CD4-positive, alpha-beta T cell treated with Interleukin-4 for 4 hours (primary cell): ENCODE results near the gene GNA14.
"Not testable (repeated sequence)": the region's sequence is repeated elsewhere in the genome, so short reads cannot be mapped to it uniquely, and the experiment has no call there.

Source experiments
- DNase-seq: peaks from one replicate; pipeline ENCODE4 v3.0.0-alpha.2; 2020

Gene GNA14

DNA sequence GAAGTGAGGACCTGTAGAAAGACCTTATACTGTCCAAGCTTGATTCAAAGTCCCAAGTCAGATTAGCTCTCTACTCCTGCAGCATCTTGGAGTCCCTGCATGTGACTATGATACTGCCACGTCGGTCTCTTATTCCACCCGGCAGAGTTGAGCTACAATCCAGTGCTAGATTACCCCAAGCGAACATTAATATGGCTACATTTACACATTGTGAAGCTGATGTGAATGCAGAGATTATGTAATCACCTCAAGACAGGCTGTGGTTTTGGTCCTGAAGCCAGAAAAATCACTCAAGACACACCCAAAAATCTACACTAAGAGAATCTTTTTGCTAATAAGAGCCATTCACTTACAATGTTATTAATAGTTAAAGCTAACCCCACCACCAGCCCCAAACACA, 116.7 kb downstream of the GNA14 start:
- no peak for DNase-seq

DNA sequence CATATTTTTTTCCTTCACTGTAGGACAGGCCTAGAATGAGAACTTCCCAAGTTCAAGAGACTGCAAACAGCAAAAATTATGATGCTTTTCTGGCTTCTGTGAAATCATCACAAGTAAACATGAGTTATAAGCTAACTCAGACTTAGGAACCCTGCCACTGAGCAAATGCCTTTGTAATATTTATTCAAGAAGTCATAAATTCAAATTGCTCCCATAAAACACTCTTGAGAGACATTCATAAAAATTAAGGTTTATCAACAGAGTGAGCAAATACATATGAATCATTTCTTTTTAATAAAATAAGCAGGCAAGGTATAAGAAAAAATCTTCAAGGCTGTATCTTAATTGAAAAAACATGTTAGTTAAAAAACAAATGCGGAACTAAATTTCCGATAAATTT, 124.2 kb downstream of the GNA14 start:
- no peak for DNase-seq

DNA sequence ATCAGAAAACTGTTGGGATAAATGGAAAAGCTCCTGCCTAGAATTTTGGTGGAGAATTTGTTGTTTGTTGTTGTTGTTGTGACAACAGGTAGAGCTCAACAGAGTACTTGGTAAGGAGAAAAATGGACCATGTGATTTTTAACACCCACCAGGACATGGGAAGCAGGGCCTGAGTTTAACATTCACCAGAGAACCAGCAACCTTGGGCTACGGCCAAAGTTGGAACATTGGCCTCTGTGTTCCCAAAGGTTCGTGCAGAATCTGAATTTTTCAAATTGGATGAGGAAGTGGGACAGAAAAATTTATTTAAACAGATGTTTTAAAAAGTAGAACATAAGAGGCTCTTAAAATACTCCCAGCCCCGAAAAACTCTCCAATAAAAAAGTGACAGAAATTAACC, 127.0 kb downstream of the GNA14 start:
- no peak for DNase-seq

GRCh38 chr9:77518688-77519087, 129.4 kb downstream of the GNA14 start:
- DNase-seq, result no peak

DNA sequence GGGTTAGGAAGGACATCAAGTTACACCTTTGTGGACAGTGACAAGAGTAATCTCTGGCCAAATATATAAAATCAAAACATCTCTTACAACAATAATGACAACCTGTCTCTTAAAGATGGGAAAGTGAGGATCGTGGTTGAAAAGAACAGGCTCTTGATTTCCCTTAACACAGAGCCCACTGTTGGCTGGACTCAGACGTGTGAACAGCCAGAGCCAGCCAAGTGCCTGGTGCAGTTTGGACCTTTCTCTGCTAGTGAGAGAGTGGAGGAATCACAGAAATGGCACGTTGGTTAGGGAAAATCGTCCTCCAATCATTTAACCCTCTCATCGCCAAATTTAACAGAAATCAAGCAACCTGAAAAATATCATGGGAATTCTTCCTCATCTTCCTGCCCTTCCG, 131.3 kb downstream of the GNA14 start:
- no peak for DNase-seq

DNA sequence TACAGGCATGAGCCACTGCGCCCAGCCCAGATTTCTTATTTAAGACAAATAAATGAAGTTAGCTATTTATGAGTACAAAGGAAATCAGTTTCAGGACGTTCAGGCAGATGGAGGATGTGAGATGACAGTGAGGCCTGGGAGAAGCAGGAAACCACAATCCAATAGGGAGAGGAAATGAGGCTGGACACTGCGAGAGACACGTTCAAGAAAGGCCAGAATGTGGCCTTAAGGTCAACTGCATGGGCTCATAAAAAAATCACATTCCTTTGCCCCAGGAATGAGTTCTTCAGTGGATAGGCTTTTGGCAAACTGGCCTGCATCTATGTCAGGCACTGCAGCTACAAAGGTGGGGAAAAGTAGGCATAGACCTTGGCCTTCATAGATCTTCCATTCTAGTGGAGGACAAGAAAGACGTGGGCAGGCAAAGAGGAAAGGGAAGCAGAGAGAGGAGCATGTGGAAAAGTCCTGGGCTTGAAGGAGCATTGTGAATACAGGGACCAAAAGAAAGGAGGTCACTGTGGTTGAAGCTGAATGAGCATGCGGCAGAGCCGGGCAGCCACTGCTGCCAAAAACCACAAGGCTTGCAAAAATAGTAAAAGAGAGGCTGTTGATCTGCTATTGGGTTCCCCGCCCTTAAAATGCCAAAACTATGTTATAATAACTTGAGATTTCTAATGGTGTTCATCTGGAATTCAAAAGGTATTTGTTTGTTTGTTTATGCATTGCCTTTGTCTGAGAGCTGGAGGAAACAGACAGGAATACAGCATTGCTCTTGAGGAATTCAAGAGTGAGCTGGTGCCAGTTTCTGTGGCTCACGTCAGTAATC, 133.0 kb downstream of the GNA14 start:
- DNase-seq, result no peak

- DNase-seq, result no peak
These were observed 134.7 kb downstream of the GNA14 start for GRCh38 chr9:77513457-77513856.

DNA sequence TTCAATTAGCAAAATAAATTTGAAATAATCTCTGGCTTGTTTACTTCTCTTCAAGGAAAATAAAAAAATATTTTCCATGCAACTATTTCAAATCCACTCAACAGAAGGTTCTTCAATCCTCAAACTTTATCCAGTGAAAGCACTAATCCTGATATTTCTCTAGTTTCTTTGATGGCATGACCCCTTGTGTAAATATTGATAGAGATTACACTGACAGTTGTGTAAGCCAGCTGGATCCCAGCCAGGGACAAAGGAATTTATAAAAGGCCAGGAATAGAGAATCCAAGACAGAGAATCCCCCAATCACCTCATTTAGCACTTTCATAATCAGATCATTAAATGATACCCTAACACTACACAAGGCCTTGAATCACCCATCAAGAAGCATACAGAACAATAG, 135.2 kb downstream of the GNA14 start:
- no peak for DNase-seq

DNA sequence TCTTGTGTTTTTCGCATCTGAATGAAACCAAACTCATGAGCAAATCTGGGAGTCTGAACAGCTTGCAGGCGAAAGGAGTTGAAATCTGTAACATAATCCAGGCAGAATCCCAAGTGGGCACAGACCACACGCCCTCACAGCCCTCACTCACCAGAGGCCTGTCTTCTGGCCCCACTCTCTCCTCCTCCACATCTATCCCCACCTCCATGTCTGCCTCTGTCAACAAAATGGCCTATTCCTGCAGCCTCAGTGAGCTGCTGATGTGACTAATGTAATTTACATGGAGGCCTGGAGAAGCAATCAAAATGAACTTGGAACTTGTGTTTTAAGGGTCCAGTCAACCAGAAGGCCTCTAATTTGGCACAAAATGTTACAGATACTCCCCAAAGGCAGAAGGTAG, 136.6 kb downstream of the GNA14 start:
- no peak for DNase-seq

DNA sequence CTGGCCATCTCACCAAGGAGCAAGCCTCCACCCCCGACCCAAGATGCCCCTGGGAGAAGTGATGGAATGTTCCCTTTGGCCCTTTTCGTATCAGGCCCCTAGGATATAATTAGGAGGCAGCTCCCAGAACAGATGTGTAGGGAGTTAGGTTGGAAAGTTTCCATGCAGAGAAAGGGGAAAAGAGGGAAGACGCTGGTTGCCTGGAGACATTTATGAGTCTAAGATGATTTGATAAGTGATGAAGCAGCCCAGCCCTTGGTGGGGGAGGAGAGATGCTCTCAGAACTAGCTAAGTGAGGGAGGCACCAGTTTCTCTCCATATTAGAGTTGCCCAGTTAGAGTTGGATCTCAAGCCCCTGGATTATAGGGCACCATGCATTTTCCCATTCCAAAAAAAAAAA, 137.5 kb downstream of the GNA14 start:
- no peak for DNase-seq

DNA sequence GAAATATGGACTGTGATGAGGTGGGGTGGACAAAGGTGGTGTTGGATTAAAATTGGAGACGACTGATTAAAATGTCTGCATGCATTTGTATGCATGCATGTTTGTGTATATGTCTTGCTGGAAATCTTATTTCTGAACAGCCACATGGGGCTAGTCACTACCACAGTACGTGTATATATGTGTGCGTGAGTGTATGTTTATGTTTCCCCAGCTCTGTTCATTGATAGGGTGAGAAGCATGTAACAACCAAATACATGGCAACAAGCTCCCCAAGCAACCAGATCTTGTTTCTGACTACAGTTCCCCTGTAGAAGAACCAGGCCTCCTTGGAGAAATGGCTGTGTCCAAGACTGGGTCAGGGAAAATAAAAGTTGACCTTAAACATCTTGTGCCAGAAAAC, 139.7 kb downstream of the GNA14 start:
- no peak for DNase-seq

DNA sequence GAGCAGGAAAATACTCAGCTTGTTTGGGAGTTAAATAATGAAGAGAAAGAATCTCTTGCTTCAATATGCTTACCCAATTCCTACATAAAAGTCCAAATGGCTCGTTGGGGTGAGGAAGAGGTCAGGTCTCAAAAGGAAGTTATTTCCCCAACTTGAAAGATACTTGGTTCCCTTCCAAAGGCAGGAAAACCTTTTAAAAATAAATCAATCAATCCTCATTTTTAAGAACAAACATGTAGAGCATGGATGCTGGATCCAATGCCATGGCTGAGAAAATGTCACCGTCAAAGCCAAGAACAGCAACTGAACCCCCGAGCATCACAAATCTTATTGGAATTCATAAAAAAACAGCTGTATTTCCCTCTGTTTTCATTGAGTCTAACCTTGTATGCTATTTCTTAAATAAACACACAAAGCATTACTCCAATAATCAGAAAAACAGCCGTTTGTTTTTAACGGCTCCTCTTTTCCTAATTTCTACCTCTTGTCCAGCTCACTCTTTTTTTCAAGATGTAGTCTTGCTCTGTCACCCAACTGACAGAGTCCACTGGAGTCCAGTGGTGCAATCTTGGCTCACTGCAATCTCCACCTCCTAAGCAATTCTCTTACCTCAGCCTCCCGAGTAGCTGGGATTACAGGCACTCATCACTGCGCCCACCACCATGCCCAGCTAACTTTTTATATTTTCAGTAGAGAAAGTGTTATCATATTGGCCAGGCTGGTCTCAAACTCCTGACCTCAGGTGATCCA, 140.7 kb downstream of the GNA14 start:
- DNase-seq, result no peak

DNA sequence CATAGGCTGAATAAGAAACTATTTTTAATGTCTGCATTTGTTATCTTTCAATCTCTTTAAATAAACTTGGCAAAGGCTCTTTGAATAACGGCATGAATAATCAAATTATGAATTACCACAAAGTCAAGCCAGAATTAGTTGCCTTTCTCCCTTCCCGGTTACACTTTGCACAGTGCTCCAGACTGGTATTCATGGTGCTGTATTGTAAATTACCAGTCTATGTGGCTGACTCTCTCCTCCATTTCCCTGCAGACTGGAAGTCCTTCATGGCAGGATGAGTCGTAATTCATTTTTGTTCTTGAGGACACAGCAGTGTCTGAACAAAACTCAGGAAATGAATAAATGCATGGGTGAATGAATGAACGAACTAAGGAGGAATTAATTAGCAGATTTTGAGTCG, 142.9 kb downstream of the GNA14 start:
- DNase-seq, result no peak

DNA sequence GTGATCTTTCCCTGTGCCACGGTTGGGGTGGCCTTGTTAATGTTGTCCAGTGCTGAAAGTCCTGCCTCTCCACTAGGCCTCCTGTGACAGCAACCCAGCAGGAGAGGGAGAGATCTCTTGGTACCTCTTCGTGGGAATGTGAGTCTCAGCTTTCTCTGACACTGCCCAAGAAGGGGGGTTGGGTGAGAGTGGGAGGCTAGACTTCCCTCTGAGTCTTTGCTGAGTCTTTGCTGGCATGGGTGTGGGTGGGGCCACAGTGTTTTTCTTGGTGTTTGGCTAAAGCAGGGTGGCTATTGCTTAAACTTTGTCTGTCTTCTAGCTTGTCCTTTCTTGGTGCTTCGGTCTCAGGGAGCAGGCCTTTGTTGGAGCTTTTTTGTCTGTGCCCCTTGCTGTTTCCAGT, 145.6 kb downstream of the GNA14 start:
- no peak for DNase-seq

DNA sequence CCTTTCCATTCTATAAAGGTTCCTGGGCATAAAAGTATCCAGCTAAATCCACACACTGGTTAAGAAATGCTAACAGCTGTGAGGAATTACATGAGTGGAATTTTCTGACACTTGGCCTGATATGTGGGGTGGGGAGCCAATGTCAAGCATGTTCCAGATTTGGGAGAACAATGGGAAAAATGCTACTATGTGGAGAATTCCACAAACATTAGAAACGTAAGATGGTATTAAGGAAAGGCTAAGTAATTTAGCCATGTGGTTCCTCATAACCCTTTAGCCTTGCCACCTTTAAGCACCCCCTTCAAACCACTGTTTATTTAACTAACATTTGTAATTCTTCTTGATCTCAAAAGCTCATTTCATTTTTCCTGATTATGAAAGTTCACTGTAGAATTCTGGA, 149.2 kb downstream of the GNA14 start:
- no peak for DNase-seq

GRCh38 chr9:77497322-77498198, 150.6 kb downstream of the GNA14 start:
- no peak for DNase-seq

- no peak for DNase-seq
These were observed 152.1 kb downstream of the GNA14 start for GRCh38 chr9:77495834-77496671.

DNA sequence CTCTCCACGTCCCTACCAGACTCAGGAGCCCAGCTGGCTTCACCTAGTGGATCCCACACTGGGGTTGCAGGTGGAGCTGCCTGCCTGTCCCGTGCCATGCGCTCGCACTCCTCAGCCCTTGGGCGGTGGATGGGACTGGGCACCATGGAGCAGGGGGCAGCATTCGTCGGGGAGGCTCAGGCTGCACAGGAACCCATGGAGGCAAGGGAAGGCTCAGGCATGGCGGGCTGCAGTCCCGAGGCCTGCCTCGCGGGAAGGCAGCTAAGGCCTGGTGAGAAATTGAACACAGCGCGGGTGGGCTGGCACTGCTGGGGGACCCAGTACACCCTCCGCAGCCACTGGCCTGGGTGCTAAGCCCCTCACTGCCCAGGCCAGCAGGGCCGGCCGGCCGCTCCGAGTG, 157.8 kb downstream of the GNA14 start:
- DNase-seq, result not testable (repeated sequence)

GRCh38 chr9:77489405-77490163, 158.5 kb downstream of the GNA14 start:
- DNase-seq, result not testable (repeated sequence)

- DNase-seq, result no peak
These were observed 159.5 kb downstream of the GNA14 start for GRCh38 chr9:77488439-77489126.

DNA sequence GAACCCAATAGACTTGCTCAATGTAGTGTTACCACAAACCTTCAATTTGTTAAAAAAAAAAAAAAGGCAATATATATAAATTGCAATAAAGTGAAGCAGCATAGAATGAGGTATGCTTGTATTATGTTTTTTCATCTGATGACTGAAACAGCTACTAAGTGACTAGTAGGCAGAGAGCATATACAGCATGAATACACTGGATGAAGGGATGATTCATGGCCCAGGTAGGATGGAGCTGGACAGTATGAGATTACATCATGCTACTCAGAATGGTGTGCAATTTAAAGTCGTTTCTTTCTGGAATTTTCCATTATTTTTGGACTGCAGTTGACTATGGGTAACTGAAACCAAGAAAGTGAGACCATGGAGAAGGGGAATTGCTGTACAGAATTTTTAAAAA, 161.2 kb downstream of the GNA14 start:
- no peak for DNase-seq
